HEK293 (cell line): ENCODE measurements around the gene HES1.

Source experiments
- HOXA7 ChIP-seq: sonication (generic); formaldehyde crosslinking; IDR thresholded peaks from 2 replicates; pipeline ENCODE4 v1.8.1; 2022; ENCODE audit warnings: missing genetic modification reagents, borderline replicate concordance
- KLF10 ChIP-seq: fragments of 450-650 bp; IDR thresholded peaks from 2 replicates; pipeline ENCODE4 v1.5.1; 2018; ENCODE audit warnings: missing biosample characterization, mild to moderate bottlenecking, missing genetic modification characterization
- KLF17 ChIP-seq: fragments of 450-650 bp; formaldehyde crosslinking; IDR thresholded peaks from 2 replicates; pipeline ENCODE4 v1.5.1; 2016; ENCODE audit warnings: missing biosample characterization, missing genetic modification characterization
- MEIS1 ChIP-seq: sonication (generic); formaldehyde crosslinking; IDR thresholded peaks from 2 replicates; pipeline ENCODE4 v1.8.1; 2022; ENCODE audit warnings: missing genetic modification reagents, mild to moderate bottlenecking, borderline replicate concordance
- SETDB1 ChIP-seq: IDR thresholded peaks from one replicate; pipeline ENCODE4 v1.6.1; 2017; ENCODE audit warnings: mild to moderate bottlenecking, low read length, moderate library complexity, mixed read lengths; ENCODE audit not compliant: insufficient read length
- TCF7L2 ChIP-seq: IDR thresholded peaks from 2 replicates; pipeline ENCODE4 v1.6.1; 2011; ENCODE audit warnings: low read depth, mild to moderate bottlenecking, inconsistent platforms, low read length, moderate library complexity, borderline replicate concordance
- ZBTB7A ChIP-seq: fragments of 450-650 bp; formaldehyde crosslinking; IDR thresholded peaks from 2 replicates; pipeline ENCODE4 v1.5.1; 2016; ENCODE audit warnings: low read depth, missing biosample characterization, missing genetic modification characterization
- ZNF112 ChIP-seq: fragments of 450-650 bp; formaldehyde crosslinking; IDR thresholded peaks from 2 replicates; pipeline ENCODE4 v1.5.0; 2017; ENCODE audit warnings: missing biosample characterization, missing genetic modification characterization
- ZNF132 ChIP-seq: fragments of 450-650 bp; formaldehyde crosslinking; IDR thresholded peaks from 2 replicates; pipeline ENCODE4 v1.5.1; 2017; ENCODE audit warnings: missing biosample characterization, missing genetic modification characterization, borderline replicate concordance
- ZNF146 ChIP-seq: fragments of 450-650 bp; formaldehyde crosslinking; IDR thresholded peaks from 2 replicates; pipeline ENCODE4 v1.5.1; 2016; ENCODE audit warnings: missing biosample characterization, missing genetic modification characterization
- ZNF184 ChIP-seq: fragments of 450-650 bp; IDR thresholded peaks from 2 replicates; pipeline ENCODE4 v1.5.1; 2018; ENCODE audit warnings: missing biosample characterization, mild to moderate bottlenecking, missing genetic modification characterization
- ZNF223 ChIP-seq: fragments of 450-650 bp; formaldehyde crosslinking; IDR thresholded peaks from 2 replicates; pipeline ENCODE4 v1.5.1; 2016; ENCODE audit warnings: missing biosample characterization, missing genetic modification characterization
- ZNF248 ChIP-seq: fragments of 450-650 bp; formaldehyde crosslinking; IDR thresholded peaks from 2 replicates; pipeline ENCODE4 v1.5.1; 2017; ENCODE audit warnings: missing biosample characterization, missing genetic modification characterization
- ZNF26 ChIP-seq: fragments of 450-650 bp; formaldehyde crosslinking; IDR thresholded peaks from 2 replicates; pipeline ENCODE4 v1.5.1; 2016; ENCODE audit warnings: missing biosample characterization, missing genetic modification characterization
- ZNF274 ChIP-seq, 2 experiments: fragments of 200-500 bp in 1 of 2; fragments of 450-650 bp in 1 of 2; sonication (Bioruptor generic) in 1 of 2; formaldehyde crosslinking in 1 of 2; IDR thresholded peaks; 2 replicates each; pipeline versions ENCODE4 v1.5.1 to v1.6.1; 2014 to 2016; ENCODE audit warnings: borderline replicate concordance in 1 of 2, inconsistent platforms in 1 of 2, low read length in 1 of 2, missing biosample characterization in 1 of 2, missing genetic modification characterization in 1 of 2
- ZNF280C ChIP-seq: fragments of 450-650 bp; formaldehyde crosslinking; IDR thresholded peaks from 2 replicates; pipeline ENCODE4 v1.5.1; 2016; ENCODE audit warnings: missing biosample characterization, missing genetic modification characterization
- ZNF426 ChIP-seq: fragments of 450-650 bp; formaldehyde crosslinking; IDR thresholded peaks from 2 replicates; pipeline ENCODE4 v1.5.1; 2017; ENCODE audit warnings: missing biosample characterization, missing genetic modification characterization, mild to moderate bottlenecking, inconsistent platforms, moderate library complexity
- ZNF488 ChIP-seq: fragments of 450-650 bp; formaldehyde crosslinking; IDR thresholded peaks from 2 replicates; pipeline ENCODE4 v1.5.1; 2016; ENCODE audit warnings: missing biosample characterization, missing genetic modification characterization
- ZNF518A ChIP-seq: fragments of 450-650 bp; formaldehyde crosslinking; conservative IDR thresholded peaks from 2 replicates; pipeline ENCODE4 v1.5.1; 2016; ENCODE audit warnings: low read depth, missing biosample characterization, missing genetic modification characterization
- ZNF621 ChIP-seq: fragments of 450-650 bp; formaldehyde crosslinking; IDR thresholded peaks from 2 replicates; pipeline ENCODE4 v1.5.1; 2017; ENCODE audit warnings: missing biosample characterization, missing genetic modification characterization
- ZNF626 ChIP-seq: fragments of 450-650 bp; sonication (Bioruptor Pico); formaldehyde crosslinking; IDR thresholded peaks from 2 replicates; pipeline ENCODE4 v1.5.1; 2018; ENCODE audit warnings: missing biosample characterization, missing genetic modification characterization, inconsistent platforms
- ZNF692 ChIP-seq: fragments of 450-650 bp; formaldehyde crosslinking; IDR thresholded peaks from 2 replicates; pipeline ENCODE4 v1.5.1; 2016; ENCODE audit warnings: missing biosample characterization, missing genetic modification characterization
- ZNF704 ChIP-seq: fragments of 450-650 bp; formaldehyde crosslinking; IDR thresholded peaks from 2 replicates; pipeline ENCODE4 v1.5.1; 2016; ENCODE audit warnings: missing biosample characterization, missing genetic modification characterization
- ZNF776 ChIP-seq: fragments of 450-650 bp; formaldehyde crosslinking; IDR thresholded peaks from 2 replicates; pipeline ENCODE4 v1.5.0; 2017; ENCODE audit warnings: missing biosample characterization, missing genetic modification characterization, borderline replicate concordance
- ZNF792 ChIP-seq: fragments of 450-650 bp; formaldehyde crosslinking; IDR thresholded peaks from 2 replicates; pipeline ENCODE4 v1.5.1; 2016; ENCODE audit warnings: missing biosample characterization, missing genetic modification characterization

HES1 gene

GRCh38 chr3:194140520-194141414 lies 4.8 kb downstream of the HES1 start (continued):
- TF ChIP-seq KLF17 (tag by site-specific recombination) (peak; percentile 91), ZNF776 (no peak), ZNF426 (tag by site-specific recombination) (no peak), HOXA7 (CRISPR knock-in tag) (no peak), ZNF248 (tag by site-specific recombination) (no peak), ZBTB7A (tag by site-specific recombination) (peak; percentile 86), ZNF280C (tag by site-specific recombination) (no peak), TCF7L2 (peak; percentile 90), ZNF26 (tag by site-specific recombination) (no peak), ZNF184 (tag by site-specific recombination) (no peak; the same call in 1 of the 2 replicates), ZNF488 (tag by site-specific recombination) (peak; percentile 90), ZNF112 (tag by site-specific recombination) (no peak), ZNF626 (tag by site-specific recombination) (no peak), ZNF518A (no peak), ZNF792 (tag by site-specific recombination) (no peak), MEIS1 (CRISPR knock-in tag) (no peak), ZNF692 (tag by site-specific recombination) (peak; percentile 75; the same call in 1 of the 2 replicates), KLF10 (tag by site-specific recombination) (peak; percentile 93), SETDB1 (no peak), ZNF223 (no peak), ZNF621 (tag by site-specific recombination) (no peak), ZNF274 (IDR thresholded peaks at IDR 0.05; ENCODE audit: low read length) (no peak), ZNF274 (tag by site-specific recombination; IDR thresholded peaks at IDR 0.05; ENCODE audit: borderline replicate concordance) (no peak), ZNF146 (tag by site-specific recombination) (peak; percentile 83), ZNF132 (no peak), ZNF704 (tag by site-specific recombination) (no peak)
